ENCODE data around the gene HABP4.

Gene HABP4

DNA sequence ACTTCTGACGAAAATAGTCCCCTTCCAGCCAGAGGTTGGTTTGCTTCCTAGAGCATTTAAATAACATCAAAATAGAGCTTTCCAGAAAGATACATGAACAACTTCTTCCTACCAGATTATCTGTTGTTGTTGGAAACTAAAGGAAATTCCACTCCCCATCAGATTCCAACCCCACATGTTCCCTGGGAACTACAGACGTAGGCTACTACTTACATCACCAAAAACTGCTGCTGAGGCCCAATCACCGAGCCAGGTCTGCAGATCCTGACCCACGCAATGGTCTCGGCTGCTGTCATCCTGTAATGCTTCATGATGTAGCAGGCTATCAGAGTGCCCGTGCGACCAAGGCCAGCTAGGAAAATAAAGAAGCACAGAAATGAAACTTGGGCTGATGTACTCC lies 73.4 kb downstream of the HABP4 start:
- DNase-seq (ENCODE audit: low spot score) = no peak

DNA sequence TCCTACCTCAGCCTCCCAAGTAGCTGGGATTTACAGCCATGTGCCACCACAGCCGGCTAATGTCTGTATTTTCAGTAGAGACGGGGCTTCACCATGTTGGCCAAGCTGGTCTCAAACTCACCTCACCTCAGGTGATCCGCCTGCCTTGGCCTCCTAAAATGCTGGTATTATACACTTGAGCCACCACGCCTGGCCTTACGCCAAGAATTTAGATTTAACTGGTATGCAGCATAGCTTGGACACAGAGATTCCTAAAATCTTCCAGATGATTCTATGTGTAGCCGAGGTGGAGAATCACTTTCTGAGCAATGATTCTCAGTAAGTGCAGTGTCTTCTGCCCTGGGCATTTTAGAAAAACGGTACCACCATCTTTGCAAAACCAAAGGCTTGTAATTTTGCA lies 74.1 kb downstream of the HABP4 start:
- no peak for DNase-seq (ENCODE audit: low spot score)

GRCh38 chr9:96524764-96525163 lies 74.8 kb downstream of the HABP4 start:
- DNase-seq (ENCODE audit: low spot score) = no peak

GRCh38 chr9:96532173-96532572 lies 82.2 kb downstream of the HABP4 start:
- DNase-seq (ENCODE audit: low spot score) = no peak

GRCh38 chr9:96540106-96540505 lies 90.1 kb downstream of the HABP4 start:
- DNase-seq (ENCODE audit: low spot score) = no peak

Measured in CD4-positive, alpha-beta T cell treated with Interleukin-15 for 4 hours (primary cell).